Activated CD4-positive, alpha-beta T cell treated with anti-CD3 and anti-CD28 coated beads, Interleukin-2, amount 10 ng/mL, durations not matched to agents 24 days and 14 days (primary cell): ENCODE measurements around the gene CCDC9B. TPM values are rescaled to one million over a fixed set of nuclear protein-coding genes. Genes with fewer than 3 reads are reported as not detected.

Experiments used
- DNase-seq: peaks from one replicate; pipeline ENCODE4 v3.0.0; 2022
- H3K27ac Mint-ChIP-seq: one replicate; pipeline ENCODE4 v1.8.0; 2022; ENCODE audit warnings: mild to moderate bottlenecking, mixed read lengths
- H3K27me3 Mint-ChIP-seq: one replicate; pipeline ENCODE4 v1.8.0; 2022; ENCODE audit warnings: mixed read lengths
- H3K36me3 Mint-ChIP-seq: one replicate; pipeline ENCODE4 v1.8.0; 2022; ENCODE audit warnings: low read depth, mild to moderate bottlenecking, mixed read lengths
- H3K4me1 Mint-ChIP-seq: one replicate; pipeline ENCODE4 v1.8.0; 2021; ENCODE audit warnings: mixed read lengths
- H3K4me3 Mint-ChIP-seq: one replicate; pipeline ENCODE4 v1.8.0; 2022; ENCODE audit warnings: mild to moderate bottlenecking, moderate library complexity, mixed read lengths
- H3K9me3 Mint-ChIP-seq: one replicate; pipeline ENCODE4 v1.8.0; 2021; ENCODE audit warnings: mixed read lengths
- intact Hi-C: fragments of 100-400 bp; cut with micrococcal nuclease; formaldehyde crosslinking; loops from one replicate; pipeline ENCODE4 v1.15.1; 2023
- total RNA-seq: library from RNA; stranded (reverse); gene quantifications from 2 replicates; pipeline ENCODE4 v1.2.3, GENCODE V29; 2022

Gene CCDC9B
- total RNA-seq, result 0.21 and 0.54 TPM in 2 replicates

DNA sequence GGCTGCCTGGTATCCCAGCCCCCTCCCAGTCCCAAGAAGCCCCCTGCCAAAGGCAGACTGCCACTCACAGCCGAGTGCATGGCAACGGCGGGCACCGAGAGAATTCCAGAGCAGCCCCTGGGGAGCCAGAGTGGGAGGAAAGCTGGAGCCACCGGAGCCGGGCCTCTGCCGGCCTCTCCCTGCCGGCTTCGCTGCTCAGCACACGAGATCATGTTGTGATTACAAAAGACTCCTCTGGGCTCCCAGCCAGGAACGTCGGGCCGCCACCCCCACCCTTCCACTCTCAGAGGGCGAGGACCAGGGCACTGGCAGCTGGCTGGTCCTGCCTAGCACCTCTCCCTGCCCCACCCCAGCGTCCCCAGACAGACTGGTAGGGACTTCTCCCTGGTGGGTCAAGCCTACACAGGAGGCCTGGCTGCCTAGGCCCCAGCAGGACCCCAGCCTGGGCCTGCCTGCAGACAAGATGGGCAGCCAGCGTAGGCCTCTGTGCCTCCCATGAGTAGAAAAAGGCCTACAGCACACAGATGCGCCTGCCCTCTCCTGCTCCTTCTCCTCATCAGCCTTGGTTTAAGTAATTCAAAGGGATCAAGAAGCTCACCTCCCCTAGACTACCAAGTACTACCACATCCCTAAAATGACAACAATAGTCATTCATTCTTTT lies at the start of gene CCDC9B:
Gene CCDC9B, minus strand, starts transcription at position 200 of the 661 bp plus-strand sequence. Its CDS starts 120 bp downstream, at position 80.
- H3K4me1 Mint-ChIP-seq, result peaks cover 8% of the 10 kb centered on the region
- intact Hi-C loops, result no loop called here
- no peaks in the 10 kb centered on the region for H3K9me3 Mint-ChIP-seq
- H3K36me3 Mint-ChIP-seq, result no peaks in the 10 kb centered on the region
- H3K4me3 Mint-ChIP-seq, result no peak within 1 kb of the TSS
- H3K27ac Mint-ChIP-seq, result no peak within 1 kb of the TSS
- DNase-seq, result no peak
- no peaks in the 10 kb centered on the region for H3K27me3 Mint-ChIP-seq

DNA sequence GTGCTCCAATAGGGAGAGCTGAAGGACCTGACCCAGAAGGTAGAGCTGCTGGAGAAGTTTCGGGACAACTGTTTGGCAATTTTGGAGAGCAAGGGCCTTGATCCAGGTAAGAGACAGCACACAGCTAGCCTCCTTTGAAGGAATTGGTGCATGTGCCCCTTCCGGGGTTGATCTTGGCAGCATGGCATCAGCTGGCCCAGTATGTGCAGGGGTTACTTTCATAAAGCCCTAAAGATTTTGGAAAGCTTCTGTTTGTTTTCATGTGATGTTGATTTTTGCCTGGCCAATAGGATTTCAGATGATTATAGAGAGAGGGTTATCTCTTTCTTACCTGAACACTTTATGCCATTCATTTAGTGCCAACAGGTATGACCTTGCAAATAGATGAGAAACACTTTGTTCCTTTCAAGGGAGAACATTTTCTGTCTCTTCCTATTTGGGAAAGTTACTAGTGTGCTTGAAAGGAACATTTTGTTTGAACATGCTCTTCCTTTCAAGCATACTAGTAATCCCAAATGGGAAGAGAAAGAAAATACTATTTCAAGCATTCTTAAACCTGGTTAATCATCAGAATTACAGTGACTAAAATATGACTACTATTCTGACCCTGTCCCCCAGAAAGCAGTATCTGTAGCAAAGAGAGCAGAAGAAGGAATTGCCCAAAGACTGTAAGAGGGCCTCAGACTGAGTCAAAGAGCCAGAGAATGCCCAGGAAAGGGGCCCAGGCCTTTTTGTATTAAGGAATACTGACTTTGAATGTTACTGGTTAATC lies 49.3 kb upstream of the CCDC9B start:
- Mint-ChIP-seq H3K9me3 (no peaks in the 10 kb centered on the region), H3K36me3 (peaks cover 69% of the 10 kb centered on the region), H3K27me3 (no peaks in the 10 kb centered on the region), H3K27ac (no peak overlapping the region), H3K4me3 (no peak overlapping the region), H3K4me1 (peaks cover 4% of the 10 kb centered on the region)
- intact Hi-C loops, result no loop called here
- no peak for DNase-seq

DNA sequence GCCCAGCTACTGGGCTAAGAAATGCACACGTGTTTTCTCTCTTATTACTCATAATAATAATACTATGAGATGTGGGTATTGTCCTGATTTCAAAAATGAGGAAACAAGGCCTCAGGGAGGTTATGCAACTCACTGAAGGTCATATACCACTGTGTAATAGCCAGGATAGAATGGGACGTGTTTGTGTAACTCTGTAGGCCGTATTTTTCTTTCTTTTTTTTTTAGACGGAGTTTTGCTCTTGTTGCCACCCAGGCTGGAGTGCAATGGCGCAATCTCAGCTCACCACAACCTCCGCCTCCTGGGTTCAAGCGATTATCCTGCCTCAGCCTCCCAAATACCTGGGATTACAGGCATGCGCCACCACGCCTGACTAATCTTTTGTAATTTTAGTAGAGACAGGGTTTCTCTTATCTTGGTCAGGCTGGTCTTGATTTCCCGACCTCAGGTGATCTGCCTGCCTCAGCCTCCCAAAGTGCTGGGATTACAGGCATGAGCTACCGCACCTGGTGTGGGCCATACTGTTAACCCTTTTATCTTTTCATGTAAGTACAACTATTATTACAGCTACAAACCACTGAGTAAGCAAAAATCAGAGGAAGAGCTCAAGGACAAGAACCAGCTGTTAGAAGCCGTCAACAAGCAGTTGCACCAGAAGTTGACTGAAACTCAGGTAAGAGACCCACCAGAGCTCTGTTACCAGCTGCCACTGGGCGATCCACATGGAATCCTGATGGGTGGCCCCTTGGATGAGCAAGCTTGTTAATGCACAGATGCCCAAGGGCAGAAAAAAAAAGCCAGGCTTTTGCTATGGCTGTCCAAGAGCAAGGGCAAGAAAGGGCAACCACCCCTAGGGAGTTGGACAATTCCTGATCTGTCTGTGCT lies 48.4 kb upstream of the CCDC9B start:
- Mint-ChIP-seq H3K36me3 (peaks cover 68% of the 10 kb centered on the region), H3K9me3 (no peaks in the 10 kb centered on the region), H3K27me3 (no peaks in the 10 kb centered on the region), H3K27ac (no peak overlapping the region), H3K4me3 (no peak overlapping the region), H3K4me1 (peaks cover 11% of the 10 kb centered on the region)
- intact Hi-C loops, result no loop called here
- no peak for DNase-seq

DNA sequence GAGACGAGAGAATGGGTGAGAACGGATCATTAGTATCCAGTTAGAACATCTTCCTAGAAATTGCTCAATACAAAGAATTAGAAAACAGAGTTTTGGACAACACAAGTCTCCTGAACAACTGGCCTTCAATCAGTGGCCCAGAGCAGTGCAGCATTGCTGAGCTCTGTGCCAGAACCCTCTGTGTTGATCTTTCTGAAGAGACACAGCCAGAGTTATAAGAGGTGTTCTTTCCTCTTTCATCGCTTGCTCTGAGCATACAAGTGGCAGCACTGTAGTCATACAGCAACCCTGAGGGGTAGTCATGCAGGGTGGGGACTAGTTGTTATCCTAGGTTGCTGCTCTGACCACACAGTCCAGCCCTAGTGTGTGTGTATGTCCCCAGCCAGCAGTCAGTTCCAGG lies 45.7 kb upstream of the CCDC9B start:
- peaks cover 56% of the 10 kb centered on the region for H3K36me3 Mint-ChIP-seq
- no peak overlapping the region for H3K27ac Mint-ChIP-seq
- DNase-seq, result no peak
- H3K9me3 Mint-ChIP-seq, result no peaks in the 10 kb centered on the region
- H3K27me3 Mint-ChIP-seq, result no peaks in the 10 kb centered on the region
- H3K4me3 Mint-ChIP-seq, result no peak overlapping the region
- intact Hi-C loops, result no loop called here
- H3K4me1 Mint-ChIP-seq, result peaks cover 23% of the 10 kb centered on the region

DNA sequence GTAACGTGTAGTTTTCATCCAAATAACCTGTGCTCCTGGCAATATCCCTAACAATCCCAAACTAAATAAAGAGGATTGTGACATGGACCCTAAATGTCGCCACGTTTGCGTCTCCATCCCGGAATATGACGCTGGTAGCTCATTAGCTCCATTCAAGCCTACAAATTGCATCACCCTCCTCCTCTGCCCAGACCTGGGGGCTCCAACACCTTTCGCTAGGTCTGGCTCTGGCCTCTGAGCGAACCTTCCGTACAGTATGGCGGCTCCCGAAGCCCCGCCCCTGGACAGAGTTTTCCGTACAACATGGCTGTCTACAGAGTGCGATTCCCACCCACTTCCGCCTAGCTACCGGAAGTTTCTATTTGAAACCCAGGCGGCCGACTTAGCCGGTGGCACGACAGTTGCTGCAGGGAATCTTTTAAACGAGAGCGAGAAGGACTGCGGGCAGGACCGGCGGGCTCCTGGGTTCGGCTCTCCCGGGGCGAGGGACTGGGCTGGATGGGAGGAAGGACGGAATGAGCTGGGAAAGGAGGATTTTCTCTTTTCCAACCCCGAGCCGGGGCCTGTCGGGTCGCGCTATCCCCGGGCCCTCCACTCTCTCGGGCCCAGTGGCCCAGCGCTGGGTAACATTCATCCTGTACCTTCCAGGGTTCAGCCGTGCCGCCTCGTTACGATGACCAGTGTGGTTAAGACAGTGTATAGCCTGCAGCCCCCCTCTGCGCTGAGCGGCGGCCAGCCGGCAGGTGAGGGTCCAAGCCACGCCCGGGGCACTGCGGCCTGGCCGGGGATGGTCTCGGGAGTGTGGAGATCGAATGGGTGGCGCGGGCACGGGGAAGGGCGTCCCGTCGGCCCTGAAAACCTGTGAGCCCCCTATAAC lies 42.1 kb upstream of the CCDC9B start, which contains the start of gene KNSTRN:
Gene KNSTRN, plus strand, starts transcription at position 142 of the 877 bp plus-strand sequence. Its CDS starts 115 bp downstream, at position 257.
- peak; percentile 97 for DNase-seq
- no peaks in the 10 kb centered on the region for H3K9me3 Mint-ChIP-seq
- H3K27me3 Mint-ChIP-seq, result peaks cover 11% of the 10 kb centered on the region
- peaks cover 29% of the 10 kb centered on the region for H3K36me3 Mint-ChIP-seq
- peak within 1 kb of the TSS; percentile 95 for H3K27ac Mint-ChIP-seq
- H3K4me3 Mint-ChIP-seq, result peak within 1 kb of the TSS; percentile 94
- H3K4me1 Mint-ChIP-seq, result peaks cover 26% of the 10 kb centered on the region
- intact Hi-C loops, result loop anchor here (1.0 to 2.0 kb wide), 3 partner anchors 22 to 186 kb away; partner anchors contain the start of genes DISP2, IVD and RPUSD2

DNA sequence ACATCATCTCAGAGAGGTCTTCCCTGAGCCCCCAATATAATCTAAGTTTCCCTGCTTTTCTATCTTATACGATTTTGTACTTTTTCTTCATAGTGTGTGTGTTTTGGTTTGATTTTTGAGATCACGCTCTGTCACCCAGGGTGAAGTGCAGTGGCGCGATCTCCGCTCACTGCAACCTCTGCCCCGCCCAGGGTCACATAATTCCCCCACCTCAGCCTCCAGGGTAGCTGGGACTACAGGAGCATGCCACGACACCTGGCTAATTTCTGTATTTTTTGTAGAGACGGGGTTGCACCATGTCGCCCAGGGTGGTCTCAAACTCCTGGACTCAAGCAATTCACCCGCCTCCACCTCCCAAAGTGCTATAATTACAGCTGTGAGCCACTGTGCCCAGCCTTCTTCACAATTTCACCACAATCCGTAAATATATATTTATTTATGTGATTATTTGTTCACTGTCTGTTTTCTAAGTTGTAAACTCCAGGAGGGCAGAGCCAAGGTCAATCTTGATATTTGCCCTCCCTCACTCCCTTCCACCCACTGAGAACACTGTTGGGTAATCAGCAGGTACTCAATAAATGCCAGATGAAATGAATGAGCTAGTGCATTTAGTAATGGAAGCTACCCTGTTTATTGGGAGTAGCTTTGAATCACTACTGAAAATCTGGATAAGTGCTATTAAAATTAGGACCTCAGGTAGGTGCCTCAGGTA lies 41.2 kb upstream of the CCDC9B start:
- Mint-ChIP-seq H3K27ac (no peak overlapping the region), H3K27me3 (peaks cover 11% of the 10 kb centered on the region)

DNA sequence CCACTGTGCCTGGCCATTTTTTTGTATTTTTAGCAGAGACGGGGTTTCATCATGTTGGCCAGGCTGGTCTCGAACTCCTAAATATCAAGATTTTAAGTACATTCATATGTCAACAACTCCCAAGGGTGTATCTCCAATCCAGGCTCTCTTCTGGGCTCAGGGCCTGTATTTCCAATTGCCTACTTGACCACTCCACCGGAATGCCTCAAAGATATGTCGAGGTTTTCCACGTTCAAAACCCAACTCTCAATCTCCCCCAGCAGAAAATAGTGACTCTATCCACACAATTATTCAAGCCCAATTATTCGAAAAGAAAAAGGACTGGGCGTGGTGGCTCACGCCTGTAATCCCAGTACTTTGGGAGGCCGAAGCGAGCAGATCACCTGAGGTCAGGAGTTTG lies 39.9 kb upstream of the CCDC9B start:
- no peak for DNase-seq
- no peaks in the 10 kb centered on the region for H3K9me3 Mint-ChIP-seq
- intact Hi-C loops, result no loop called here
- H3K4me1 Mint-ChIP-seq, result peaks cover 26% of the 10 kb centered on the region
- H3K4me3 Mint-ChIP-seq, result no peak overlapping the region
- no peak overlapping the region for H3K27ac Mint-ChIP-seq
- peaks cover 13% of the 10 kb centered on the region for H3K36me3 Mint-ChIP-seq
- peaks cover 11% of the 10 kb centered on the region for H3K27me3 Mint-ChIP-seq

More for the DNA sequence above, 41.2 kb upstream of the CCDC9B start:
- no peak overlapping the region for H3K4me3 Mint-ChIP-seq
- H3K9me3 Mint-ChIP-seq, result no peaks in the 10 kb centered on the region
- H3K4me1 Mint-ChIP-seq, result peaks cover 26% of the 10 kb centered on the region
- no peak for DNase-seq
- peaks cover 21% of the 10 kb centered on the region for H3K36me3 Mint-ChIP-seq
- intact Hi-C loops, result loop anchor here (1.0 to 2.0 kb wide), 3 partner anchors 23 to 187 kb away; partner anchors contain the start of genes DISP2, IVD and RPUSD2

DNA sequence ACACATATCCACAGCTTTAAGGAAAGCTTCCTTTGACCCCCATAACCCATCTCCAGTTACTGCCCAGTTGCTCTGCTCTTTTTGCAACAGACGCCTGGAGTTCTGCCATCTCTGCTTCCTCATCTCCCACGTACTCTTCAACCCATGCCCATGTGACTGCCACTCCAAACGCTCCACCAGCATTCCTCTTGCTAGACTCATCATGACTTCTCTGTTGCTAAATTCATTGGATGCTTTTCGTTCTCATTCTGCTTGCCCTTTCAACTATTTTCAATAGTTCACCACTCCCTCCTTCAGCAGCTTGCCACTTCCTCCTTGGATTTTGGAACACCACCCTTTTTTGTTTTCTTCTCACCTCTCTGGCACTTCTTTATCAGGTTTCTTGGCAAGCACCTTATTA lies 39.1 kb upstream of the CCDC9B start:
- Mint-ChIP-seq H3K9me3 (no peaks in the 10 kb centered on the region), H3K27me3 (peaks cover 11% of the 10 kb centered on the region), H3K27ac (no peak overlapping the region), H3K4me1 (peaks cover 23% of the 10 kb centered on the region), H3K36me3 (peaks cover 8% of the 10 kb centered on the region), H3K4me3 (no peak overlapping the region)
- intact Hi-C loops, result no loop called here
- DNase-seq, result no peak

DNA sequence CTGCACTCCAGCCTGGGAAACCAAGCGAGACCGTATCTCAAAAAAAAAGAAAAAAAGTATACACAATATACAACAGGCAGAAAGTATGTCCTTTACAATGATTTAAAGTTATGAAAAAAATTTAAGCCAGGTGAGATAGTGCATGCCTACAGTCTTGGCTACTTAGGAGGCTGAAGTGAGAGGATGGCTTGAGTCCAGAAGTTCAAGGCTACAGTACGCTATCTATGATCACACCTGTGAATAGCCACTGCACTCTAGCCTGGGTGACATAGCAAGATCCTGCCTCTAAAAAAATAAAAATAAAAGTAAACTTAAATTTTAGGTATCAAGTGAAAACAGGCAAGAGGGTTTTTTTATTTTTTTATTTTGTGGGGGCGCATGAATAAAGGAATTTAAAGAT lies 38.6 kb upstream of the CCDC9B start:
- Mint-ChIP-seq H3K27me3 (peaks cover 11% of the 10 kb centered on the region), H3K27ac (no peak overlapping the region), H3K36me3 (peaks cover 8% of the 10 kb centered on the region), H3K4me3 (no peak overlapping the region), H3K9me3 (no peaks in the 10 kb centered on the region), H3K4me1 (peaks cover 19% of the 10 kb centered on the region)
- no peak for DNase-seq
- intact Hi-C loops, result no loop called here

DNA sequence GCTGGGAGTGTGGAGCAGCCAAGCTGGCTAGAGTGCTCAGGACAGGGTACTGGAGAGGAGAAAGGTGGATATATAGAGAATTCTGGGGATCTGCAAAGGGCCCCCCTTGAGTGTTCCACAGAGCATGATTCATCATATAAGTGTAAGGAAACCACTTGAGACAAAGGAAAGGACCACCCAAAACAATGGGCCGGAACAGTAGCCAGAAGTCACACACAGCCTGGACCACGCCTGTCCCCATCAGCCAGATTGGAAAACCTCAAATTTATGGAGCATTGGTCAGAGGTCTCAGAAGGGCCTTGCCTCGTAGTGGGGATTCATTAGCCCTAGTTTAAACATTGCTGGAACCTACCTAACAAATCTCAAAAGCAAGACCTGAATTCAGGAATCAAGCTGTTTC lies 36.9 kb upstream of the CCDC9B start:
- no peaks in the 10 kb centered on the region for H3K36me3 Mint-ChIP-seq
- no peak for DNase-seq
- H3K27ac Mint-ChIP-seq, result no peak overlapping the region
- H3K4me3 Mint-ChIP-seq, result no peak overlapping the region
- H3K4me1 Mint-ChIP-seq, result peaks cover 7% of the 10 kb centered on the region
- peaks cover 11% of the 10 kb centered on the region for H3K27me3 Mint-ChIP-seq
- no peaks in the 10 kb centered on the region for H3K9me3 Mint-ChIP-seq
- intact Hi-C loops, result no loop called here

DNA sequence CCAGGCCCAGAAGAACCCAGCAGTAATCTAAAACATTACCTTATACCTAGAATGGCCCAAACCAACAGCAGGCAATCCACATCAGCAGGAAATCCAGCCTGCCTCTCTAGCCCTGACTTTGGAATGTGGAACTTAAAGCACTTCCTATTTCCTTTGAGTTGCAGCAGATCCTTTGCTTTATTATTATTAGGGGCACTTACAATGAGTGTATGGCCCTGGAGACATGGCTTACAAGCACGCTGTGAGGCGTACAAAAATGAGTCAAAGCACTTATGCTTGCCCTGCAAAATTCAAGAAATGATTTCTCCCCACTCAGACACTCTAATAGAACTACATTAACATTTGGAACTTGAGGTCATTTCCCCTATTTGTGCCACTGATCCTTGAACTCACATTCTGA lies 32.2 kb upstream of the CCDC9B start:
- no peaks in the 10 kb centered on the region for H3K36me3 Mint-ChIP-seq
- H3K9me3 Mint-ChIP-seq, result no peaks in the 10 kb centered on the region
- DNase-seq, result no peak
- peaks cover 11% of the 10 kb centered on the region for H3K27me3 Mint-ChIP-seq
- no peaks in the 10 kb centered on the region for H3K4me1 Mint-ChIP-seq
- intact Hi-C loops, result no loop called here
- H3K4me3 Mint-ChIP-seq, result no peak overlapping the region
- no peak overlapping the region for H3K27ac Mint-ChIP-seq

DNA sequence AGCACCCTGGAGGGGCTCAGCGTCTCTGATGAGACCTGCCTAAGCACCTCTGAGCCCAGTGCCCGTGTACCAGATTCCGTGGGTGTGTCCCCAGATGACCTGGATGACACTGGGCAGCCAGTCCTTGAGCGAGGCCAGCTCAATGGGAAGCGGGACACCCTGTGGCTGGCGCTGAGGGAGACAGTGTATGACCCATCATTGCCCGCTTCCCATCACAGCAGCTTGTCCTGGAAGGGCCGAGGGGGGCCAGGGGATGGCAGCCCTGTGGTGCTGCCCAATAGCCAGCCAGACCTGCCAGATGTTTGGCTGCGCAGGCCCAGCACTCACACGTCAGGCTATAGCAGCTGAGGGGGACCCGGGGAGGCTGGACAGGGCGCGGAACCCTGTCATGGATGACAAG lies 29.2 kb upstream of the CCDC9B start:
- Mint-ChIP-seq H3K36me3 (no peaks in the 10 kb centered on the region), H3K4me1 (peaks cover 8% of the 10 kb centered on the region), H3K9me3 (no peaks in the 10 kb centered on the region), H3K27ac (no peak overlapping the region), H3K27me3 (peaks cover 11% of the 10 kb centered on the region), H3K4me3 (no peak overlapping the region)
- intact Hi-C loops, result loop anchor here (5.0 kb wide), 1 partner anchor 52 kb away; no protein-coding TSS in a partner anchor
- no peak for DNase-seq
